ENCODE measurements around the gene CCL14. TPM values are rescaled to one million over a fixed set of nuclear protein-coding genes. Genes with fewer than 3 reads are reported as not detected.

The CCL14 gene
- total RNA-seq, 1 experiment from 2014 or later, result not detected

DNA sequence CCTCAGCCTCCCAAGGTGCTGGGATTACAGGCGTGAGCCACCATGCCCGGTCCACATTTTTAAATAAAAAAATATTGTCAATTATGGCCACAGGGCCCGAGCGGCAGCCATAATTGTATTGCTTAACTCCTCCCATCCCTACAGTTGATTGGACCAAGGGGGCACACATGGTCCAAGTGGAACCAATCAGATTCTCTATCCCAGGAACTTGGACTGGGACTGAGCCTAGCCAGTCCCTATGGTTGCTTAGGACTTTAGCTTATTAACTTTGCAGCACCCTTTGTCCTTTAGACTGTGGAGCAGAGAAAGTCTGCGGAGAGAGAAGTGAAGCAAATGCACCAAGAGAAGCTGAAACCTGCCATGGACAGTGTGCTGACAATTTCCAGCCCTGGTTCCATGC is 50.5 kb downstream of the CCL14 start:
- no peak overlapping the region for H2AK5ac ChIP-seq (ENCODE audit: insufficient read length, low read length)
- no peak overlapping the region for H3K27ac ChIP-seq (ENCODE audit: insufficient read length, low read depth, low read length)
- no peaks in the 10 kb centered on the region; the same call in 1 of the 2 replicates for H3K27me3 Mint-ChIP-seq (ENCODE audit: low read depth)
- no peak overlapping the region for H3K4me2 ChIP-seq (ENCODE audit: insufficient read depth, insufficient read length, low read length)
- H3K4me1 ChIP-seq (ENCODE audit: insufficient read depth, low read length), result peaks cover 3% of the 10 kb centered on the region; the same call in 1 of the 2 replicates
- H3K79me1 ChIP-seq (ENCODE audit: insufficient read depth, low read depth, low read length, poor library complexity, severe bottlenecking), result no peaks in the 10 kb centered on the region
- no peak overlapping the region for H2AFZ ChIP-seq (ENCODE audit: low read length)
- no peak overlapping the region for H2BK20ac ChIP-seq (ENCODE audit: low read depth, low read length, poor library complexity, severe bottlenecking)
- H2BK120ac ChIP-seq (ENCODE audit: low read depth, low read length, poor library complexity, severe bottlenecking), result no peak overlapping the region
- no peak overlapping the region for H2BK15ac ChIP-seq (ENCODE audit: low read depth, low read length)
- no peak for TF ChIP-seq CTCF (conservative IDR thresholded peaks at IDR 0.05)
- H3K18ac ChIP-seq (ENCODE audit: insufficient read length, low read depth, low read length), result no peak overlapping the region
- H3K9ac ChIP-seq (ENCODE audit: extremely low read depth, insufficient read length, low read length), result no peak overlapping the region
- no peaks in the 10 kb centered on the region for H3K36me3 Mint-ChIP-seq (ENCODE audit: insufficient read depth in 1 of 3, low read depth in 3 of 3)
- no peaks in the 10 kb centered on the region; a peak in 1 of 5 replicates for H3K9me3 Mint-ChIP-seq
- no peak overlapping the region for H4K5ac ChIP-seq (ENCODE audit: insufficient read length, low read depth, low read length)
- no peak overlapping the region for H2BK12ac ChIP-seq (ENCODE audit: insufficient read length, low read depth, low read length)
- no peak overlapping the region for H3K27ac Mint-ChIP-seq
- no peak overlapping the region for H3K4me3 Mint-ChIP-seq
- H4K91ac ChIP-seq (ENCODE audit: insufficient read length, low read depth, low read length), result no peak overlapping the region
- no peak overlapping the region for H3K56ac ChIP-seq (ENCODE audit: insufficient read length, low read depth, low read length)
- H3K23me2 ChIP-seq (ENCODE audit: insufficient read length, low read depth, low read length, poor library complexity, severe bottlenecking), result no peaks in the 10 kb centered on the region
- H4K8ac ChIP-seq (replicated peaks; ENCODE audit: insufficient read length, low read depth, low read length), result no peak overlapping the region
- H4K20me1 ChIP-seq (ENCODE audit: control insufficient read depth, insufficient read depth, insufficient read length), result no peaks in the 10 kb centered on the region
- H2BK5ac ChIP-seq (ENCODE audit: insufficient read length, low read length), result no peak overlapping the region
- no peak overlapping the region for H3K14ac ChIP-seq (ENCODE audit: insufficient read depth, low read length)
- H3T11ph ChIP-seq (ENCODE audit: low read length), result no peak overlapping the region
- H3K27me3 ChIP-seq (ENCODE audit: insufficient read depth, low read length), result no peaks in the 10 kb centered on the region
- no peak overlapping the region for H3K4ac ChIP-seq (ENCODE audit: low read depth, low read length)
- no peak for DNase-seq
- H3K4me1 Mint-ChIP-seq, result peaks cover 8 to 9% of the 10 kb centered on the region in 2 experiments
- no peaks in the 10 kb centered on the region for H3K79me2 ChIP-seq (ENCODE audit: insufficient read depth, low read length)
- no peaks in the 10 kb centered on the region for H3K9me3 ChIP-seq (ENCODE audit: control insufficient read depth, low read depth, low read length)
- WGBS (ENCODE audit: extremely low coverage, insufficient read length, low lambda C conversion rate), result no CpG with 5 or more reads among the region's 5 CpGs
- no peak overlapping the region for H3K23ac ChIP-seq (ENCODE audit: insufficient read length, low read depth, low read length)

All from H9 (cell line).